ENCODE data around the gene NDUFA12. TPM values are rescaled to one million over a fixed set of nuclear protein-coding genes. Genes with fewer than 3 reads are reported as not detected.
"Not testable (repeated sequence)": the region's sequence is repeated elsewhere in the genome, so short reads cannot be mapped to it uniquely, and the experiment has no call there.

NDUFA12 gene
- total RNA-seq, 1 donor, result 120 TPM

DNA sequence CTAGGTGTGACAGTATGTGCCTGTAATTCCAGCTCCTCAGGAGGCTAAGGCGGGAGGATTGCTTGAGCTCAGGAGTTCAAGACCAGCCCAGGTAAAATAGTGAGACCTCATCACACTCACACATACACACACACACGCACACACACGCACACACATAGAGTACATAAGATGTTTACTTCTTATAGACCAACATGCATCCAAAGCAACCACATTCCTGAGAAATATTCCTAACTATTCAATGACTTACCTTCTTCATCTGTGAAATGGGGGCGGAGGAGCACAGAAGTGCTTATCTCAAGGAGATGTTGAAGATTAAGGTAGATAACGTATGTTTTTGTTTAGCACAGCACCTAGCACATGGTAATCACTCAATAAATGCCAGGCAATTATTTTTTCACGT is 6.4 kb downstream of the NDUFA12 start:
- no peak overlapping the region for H3K4me3 ChIP-seq (ENCODE audit: low read depth, low read length)
- no peak for DNase-seq (ENCODE audit: low read depth)
- TF ChIP-seq, protein P1, sequence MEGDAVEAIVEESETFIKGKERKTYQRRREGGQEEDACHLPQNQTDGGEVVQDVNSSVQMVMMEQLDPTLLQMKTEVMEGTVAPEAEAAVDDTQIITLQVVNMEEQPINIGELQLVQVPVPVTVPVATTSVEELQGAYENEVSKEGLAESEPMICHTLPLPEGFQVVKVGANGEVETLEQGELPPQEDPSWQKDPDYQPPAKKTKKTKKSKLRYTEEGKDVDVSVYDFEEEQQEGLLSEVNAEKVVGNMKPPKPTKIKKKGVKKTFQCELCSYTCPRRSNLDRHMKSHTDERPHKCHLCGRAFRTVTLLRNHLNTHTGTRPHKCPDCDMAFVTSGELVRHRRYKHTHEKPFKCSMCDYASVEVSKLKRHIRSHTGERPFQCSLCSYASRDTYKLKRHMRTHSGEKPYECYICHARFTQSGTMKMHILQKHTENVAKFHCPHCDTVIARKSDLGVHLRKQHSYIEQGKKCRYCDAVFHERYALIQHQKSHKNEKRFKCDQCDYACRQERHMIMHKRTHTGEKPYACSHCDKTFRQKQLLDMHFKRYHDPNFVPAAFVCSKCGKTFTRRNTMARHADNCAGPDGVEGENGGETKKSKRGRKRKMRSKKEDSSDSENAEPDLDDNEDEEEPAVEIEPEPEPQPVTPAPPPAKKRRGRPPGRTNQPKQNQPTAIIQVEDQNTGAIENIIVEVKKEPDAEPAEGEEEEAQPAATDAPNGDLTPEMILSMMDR (IDR thresholded peaks at IDR 0.05; ENCODE audit: insufficient read depth, low read length), result no peak

DNA sequence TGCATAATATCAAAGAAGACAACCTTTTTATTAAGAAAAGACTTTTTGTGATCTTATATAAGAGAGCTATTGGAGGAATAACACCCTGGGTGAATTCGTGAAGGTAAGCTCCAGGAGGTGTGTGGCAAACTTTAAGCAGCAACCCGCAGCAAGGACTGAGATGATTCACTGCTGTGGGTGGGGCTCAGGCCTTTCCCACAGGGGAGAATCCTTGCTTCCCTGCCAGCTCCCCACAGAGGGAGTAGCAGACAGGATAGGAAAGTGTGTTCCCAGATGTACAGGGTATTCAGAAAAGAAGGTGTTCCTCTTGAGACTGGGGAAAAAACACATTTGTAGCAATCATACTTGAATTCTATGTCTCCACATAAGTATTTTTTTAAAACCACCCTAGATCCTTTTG is 9.2 kb downstream of the NDUFA12 start:
- TF ChIP-seq, protein P1 (IDR thresholded peaks at IDR 0.05; ENCODE audit: insufficient read depth, low read length), result no peak
- peak; percentile 30 for DNase-seq (ENCODE audit: low read depth)
- no peak overlapping the region for H3K4me3 ChIP-seq (ENCODE audit: low read depth, low read length)

DNA sequence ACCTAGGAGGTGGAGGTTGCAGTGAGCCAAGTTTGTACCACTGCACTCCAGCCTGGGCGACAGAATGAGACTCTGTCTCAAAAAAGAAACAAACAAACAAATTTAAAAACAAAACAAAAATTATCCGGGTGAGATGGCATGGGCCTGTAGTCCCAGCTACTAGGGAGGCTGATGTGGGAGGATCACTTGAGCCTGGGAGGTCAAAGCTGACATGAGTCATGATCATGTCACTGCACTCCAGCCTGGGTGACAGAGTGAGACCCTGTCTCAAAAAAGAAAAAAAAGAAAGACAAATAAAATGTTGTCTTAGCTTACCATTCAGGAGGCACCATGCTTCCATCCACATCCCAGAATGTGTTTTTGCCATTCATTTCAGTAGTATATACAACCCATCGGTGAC is 9.6 kb downstream of the NDUFA12 start:
- not testable (repeated sequence) for DNase-seq (ENCODE audit: low read depth); H3K4me3 ChIP-seq (ENCODE audit: low read depth, low read length)

DNA sequence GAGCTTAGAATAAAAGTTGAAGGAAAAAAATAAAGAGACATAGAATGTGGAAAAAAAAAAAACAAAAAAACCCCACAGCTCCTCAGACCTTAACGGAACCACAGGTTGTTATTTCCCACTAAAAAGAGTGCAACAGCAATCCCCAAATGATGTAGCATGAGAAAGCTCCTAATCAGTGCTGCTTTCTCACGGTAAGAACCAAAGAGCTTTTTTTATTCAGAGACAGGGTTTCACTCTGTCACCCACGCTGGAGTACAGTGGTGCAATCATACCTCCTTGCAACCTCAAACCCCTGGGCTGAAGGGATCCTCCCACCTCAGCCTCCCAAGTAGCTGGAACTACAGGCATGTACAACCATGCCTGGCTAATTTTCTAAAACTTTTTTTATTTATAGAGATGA is 13.3 kb downstream of the NDUFA12 start:
- no peak overlapping the region for H3K4me3 ChIP-seq (ENCODE audit: low read depth, low read length)
- DNase-seq (ENCODE audit: low read depth), result no peak
- TF ChIP-seq, protein P1 (IDR thresholded peaks at IDR 0.05; ENCODE audit: insufficient read depth, low read length), result no peak

DNA sequence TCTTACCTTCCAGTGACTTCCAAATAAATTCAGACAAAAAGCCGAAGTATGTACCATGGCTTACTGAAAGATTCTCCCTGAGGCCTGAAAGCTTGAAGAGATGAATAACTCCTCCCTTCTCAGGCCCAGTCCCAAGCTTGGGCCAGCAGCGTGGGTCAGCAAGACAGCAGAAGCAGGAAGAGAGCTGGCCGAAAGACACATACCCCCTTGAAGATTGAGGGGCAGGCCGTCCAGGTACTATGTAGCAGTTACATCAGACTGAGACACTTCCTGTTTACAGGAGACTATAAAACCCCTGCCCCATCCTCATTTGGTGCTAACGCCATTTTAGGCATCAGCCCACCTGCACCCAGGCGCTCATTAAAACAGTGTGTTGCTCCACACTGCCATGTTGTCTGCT is 15.0 kb downstream of the NDUFA12 start:
- TF ChIP-seq, protein P1 (IDR thresholded peaks at IDR 0.05; ENCODE audit: insufficient read depth, low read length), result no peak
- no peak for DNase-seq (ENCODE audit: low read depth)
- H3K4me3 ChIP-seq (ENCODE audit: low read depth, low read length), result no peak overlapping the region

DNA sequence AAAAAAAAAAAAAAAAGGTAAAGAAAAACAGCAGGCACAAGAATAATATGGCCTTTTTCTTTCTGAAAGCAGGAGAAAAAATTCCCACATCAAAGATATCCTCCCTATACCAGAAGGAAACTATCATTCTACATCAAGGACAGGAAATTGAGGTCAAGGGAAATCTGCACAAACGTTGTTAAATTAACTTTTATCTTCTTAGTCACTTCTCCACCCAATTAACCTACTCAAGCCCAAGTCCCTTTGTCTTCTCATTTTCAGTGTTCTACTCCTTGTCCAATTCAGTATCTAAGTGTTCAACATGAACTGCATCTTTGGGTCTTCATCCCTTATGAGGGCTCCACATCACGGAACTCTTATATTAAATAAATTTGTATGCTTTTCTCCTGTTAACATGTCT is 15.7 kb downstream of the NDUFA12 start:
- TF ChIP-seq, protein P1 (IDR thresholded peaks at IDR 0.05; ENCODE audit: insufficient read depth, low read length), result no peak
- H3K4me3 ChIP-seq (ENCODE audit: low read depth, low read length), result no peak overlapping the region
- DNase-seq (ENCODE audit: low read depth), result no peak

DNA sequence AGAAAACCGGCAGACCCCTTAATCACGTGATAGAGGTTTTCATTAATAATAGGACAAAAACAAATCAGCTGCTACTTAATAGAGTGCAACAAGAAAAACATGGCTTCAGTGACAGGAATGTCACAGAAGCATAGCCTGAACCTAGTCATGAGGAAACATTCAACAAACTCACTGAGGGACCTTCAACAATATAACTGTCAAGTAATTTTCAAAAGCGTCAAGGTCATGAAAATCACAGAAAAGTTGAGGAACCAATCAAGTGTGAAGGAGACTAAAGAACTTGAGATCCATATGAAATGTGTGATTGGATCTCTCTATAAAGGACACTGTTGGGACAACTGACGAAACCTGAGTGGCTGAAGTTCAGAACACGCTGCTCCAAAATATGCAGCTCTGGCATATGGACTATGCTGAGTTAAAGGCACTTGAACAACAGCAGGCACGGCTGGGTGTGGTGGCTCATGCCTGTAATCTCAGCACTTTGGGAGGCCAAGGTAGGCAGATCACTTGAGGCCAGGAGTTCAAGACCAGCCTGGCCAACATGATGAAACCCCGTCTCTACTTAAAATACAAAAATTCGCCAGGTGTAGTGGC is 16.3 kb downstream of the NDUFA12 start:
- TF ChIP-seq, protein P1 (IDR thresholded peaks at IDR 0.05; ENCODE audit: insufficient read depth, low read length), result no peak
- DNase-seq (ENCODE audit: low read depth), result no peak
- H3K4me3 ChIP-seq (ENCODE audit: low read depth, low read length), result no peak overlapping the region

DNA sequence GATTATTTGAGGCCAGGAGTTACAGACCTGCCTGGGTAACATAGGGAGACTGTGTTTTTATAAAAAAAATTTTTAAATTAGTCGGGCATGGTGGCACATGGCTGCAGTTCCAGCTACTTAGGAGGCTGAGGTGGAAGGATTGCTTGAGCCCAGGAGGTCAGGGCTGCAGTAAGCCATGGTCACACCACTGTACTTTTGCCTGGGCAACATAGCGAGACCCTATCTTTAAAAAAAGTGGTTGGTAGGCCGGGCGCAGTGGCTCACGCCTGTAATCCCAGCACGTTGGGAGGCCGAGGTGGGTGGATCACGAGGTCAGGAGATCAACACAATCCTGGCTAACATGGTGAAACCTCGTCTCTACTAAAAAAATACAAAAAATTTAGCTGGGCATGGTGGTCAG is 18.4 kb downstream of the NDUFA12 start:
- DNase-seq (ENCODE audit: low read depth); H3K4me3 ChIP-seq (ENCODE audit: low read depth, low read length): not testable (repeated sequence)

All from fibroblast of the aortic adventitia (primary cell).